UCSD-AML1 (cell line): ENCODE measurements around the gene TALDO1.
A peak's percentile ranks its signal among the peaks of the same experiment; 100 is the strongest.
"Not testable (repeated sequence)": the region's sequence is repeated elsewhere in the genome, so short reads cannot be mapped to it uniquely, and the experiment has no call there.

ENCODE experiments used
- DNase-seq: peaks from one replicate; lab custom pipeline; 2025; ENCODE audit not compliant: unreplicated experiment; lab: John Stamatoyannopoulos, UW

The TALDO1 gene

GRCh38 chr11:734541-734940, 12.7 kb upstream of the TALDO1 start:
- DNase-seq, result not testable (repeated sequence)

- no peak for DNase-seq
Observed at GRCh38 chr11:737366-737765, 9.9 kb upstream of the TALDO1 start.

- not testable (repeated sequence) for DNase-seq
Observed at GRCh38 chr11:737899-738298, 9.4 kb upstream of the TALDO1 start.

GRCh38 chr11:742156-742546, 5.1 kb upstream of the TALDO1 start:
- no peak for DNase-seq

GRCh38 chr11:742571-743201, 4.6 kb upstream of the TALDO1 start:
- DNase-seq, result no peak

- no peak for DNase-seq
Observed at GRCh38 chr11:745428-745827, 1.8 kb upstream of the TALDO1 start.

- DNase-seq, result no peak
Observed at GRCh38 chr11:746289-747157, 741 bp upstream of the TALDO1 start.

GRCh38 chr11:748007-748359, 719 bp downstream of the TALDO1 start:
- no peak for DNase-seq

GRCh38 chr11:749731-750130, 2.5 kb downstream of the TALDO1 start:
- no peak for DNase-seq

- no peak for DNase-seq
Observed at GRCh38 chr11:760236-760635, 13.0 kb downstream of the TALDO1 start.

GRCh38 chr11:761526-762108, 14.4 kb downstream of the TALDO1 start:
- DNase-seq, result no peak

GRCh38 chr11:762421-763072, 15.3 kb downstream of the TALDO1 start:
- no peak for DNase-seq

GRCh38 chr11:763073-763463, 15.8 kb downstream of the TALDO1 start:
- DNase-seq, result no peak

GRCh38 chr11:763549-764321, 16.5 kb downstream of the TALDO1 start:
- DNase-seq, result no peak

GRCh38 chr11:764322-765024, 17.2 kb downstream of the TALDO1 start:
- no peak for DNase-seq

- DNase-seq, result peak; percentile 63
Observed at GRCh38 chr11:765025-765801, 17.9 kb downstream of the TALDO1 start.

- DNase-seq, result no peak
Observed at GRCh38 chr11:765802-766091, 18.5 kb downstream of the TALDO1 start.

GRCh38 chr11:766106-766935, 19.1 kb downstream of the TALDO1 start:
- DNase-seq, result no peak

- no peak for DNase-seq
Observed at GRCh38 chr11:766936-767210, 19.6 kb downstream of the TALDO1 start.
